ENCODE results near the gene JAZF1. TPM values are rescaled to one million over a fixed set of nuclear protein-coding genes. Genes with fewer than 3 reads are reported as not detected.
"Not testable (repeated sequence)": the region's sequence is repeated elsewhere in the genome, so short reads cannot be mapped to it uniquely, and the experiment has no call there.

Gene JAZF1
- total and polyA plus RNA-seq, 5 donors from 2014 or later = 6.4 to 30.7 (median 7.6) TPM

DNA sequence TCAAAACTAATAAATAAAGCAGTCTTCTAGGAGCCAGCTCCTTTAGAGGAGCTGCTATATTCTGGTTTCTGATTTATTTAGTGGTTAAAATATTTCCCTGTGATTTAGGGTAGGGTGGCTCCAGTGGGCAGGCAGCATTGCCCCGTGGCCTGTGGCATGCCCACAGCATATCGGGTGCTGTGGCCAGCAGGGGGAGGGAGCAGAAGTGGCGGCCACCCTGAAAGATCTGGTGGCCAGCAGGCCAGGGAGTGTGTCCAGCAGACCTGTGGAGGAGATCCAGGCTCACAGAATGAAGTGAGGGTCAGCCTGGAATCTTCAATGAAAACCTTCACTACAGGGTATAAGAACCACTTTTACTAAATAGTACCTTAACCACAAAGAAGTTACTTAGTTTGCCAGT is 251.5 kb downstream of the JAZF1 start:
- H3K4me1 ChIP-seq (ENCODE audit: control insufficient read depth, insufficient read depth, low read length, poor library complexity, severe bottlenecking) = no peaks in the 10 kb centered on the region
- H3K27me3 ChIP-seq (ENCODE audit: control insufficient read depth, insufficient read depth, low read length) = no peaks in the 10 kb centered on the region
- H3K27ac Mint-ChIP-seq = peak overlapping the region in 1 of 3 donors; percentile 60
- no peak overlapping the region for H3K4me3 ChIP-seq (ENCODE audit: low read depth, low read length)
- H3K36me3 ChIP-seq (ENCODE audit: control insufficient read depth, insufficient read depth, low read length) = no peaks in the 10 kb centered on the region
- peaks cover 0 to 7% (median 3%) of the 10 kb centered on the region in 4 donors for H3K4me1 Mint-ChIP-seq
- DNase-seq (no peak), ATAC-seq (ENCODE audit: low read depth in 2 of 2) (no peak)
- H3K4me3 Mint-ChIP-seq = no peak overlapping the region
- peaks cover 5% of the 10 kb centered on the region for H3K36me3 Mint-ChIP-seq
- no peak overlapping the region for H3K27ac ChIP-seq (ENCODE audit: insufficient read depth, low read length, poor library complexity, severe bottlenecking)
- H3K9me3 Mint-ChIP-seq = peaks cover 0 to 1% (median 0%) of the 10 kb centered on the region in 7 donors
- no peaks in the 10 kb centered on the region for H3K9me3 ChIP-seq (ENCODE audit: control insufficient read depth in 2 of 2, low read length in 2 of 2)
- no peaks in the 10 kb centered on the region for H3K27me3 Mint-ChIP-seq

GRCh38 chr7:27928001-27928400 is 252.6 kb downstream of the JAZF1 start:
- H3K4me3 ChIP-seq (ENCODE audit: low read depth, low read length) = no peak overlapping the region
- H3K9me3 ChIP-seq (ENCODE audit: control insufficient read depth in 2 of 2, low read length in 2 of 2) = no peaks in the 10 kb centered on the region
- Mint-ChIP-seq H3K27ac (no peak overlapping the region), H3K4me1 (peaks cover 0 to 9% (median under 1%) of the 10 kb centered on the region in 4 donors), H3K9me3 (peaks cover 0 to 1% (median 0%) of the 10 kb centered on the region in 7 donors), H3K36me3 (peaks cover 5% of the 10 kb centered on the region), H3K4me3 (no peak overlapping the region), H3K27me3 (no peaks in the 10 kb centered on the region)
- H3K4me1 ChIP-seq (ENCODE audit: control insufficient read depth, insufficient read depth, low read length, poor library complexity, severe bottlenecking) = no peaks in the 10 kb centered on the region
- H3K27ac ChIP-seq (ENCODE audit: insufficient read depth, low read length, poor library complexity, severe bottlenecking) = no peak overlapping the region
- H3K36me3 ChIP-seq (ENCODE audit: control insufficient read depth, insufficient read depth, low read length) = no peaks in the 10 kb centered on the region
- no peak for DNase-seq
- no peak for ATAC-seq (ENCODE audit: low read depth in 2 of 2)
- H3K27me3 ChIP-seq (ENCODE audit: control insufficient read depth, insufficient read depth, low read length) = no peaks in the 10 kb centered on the region

DNA sequence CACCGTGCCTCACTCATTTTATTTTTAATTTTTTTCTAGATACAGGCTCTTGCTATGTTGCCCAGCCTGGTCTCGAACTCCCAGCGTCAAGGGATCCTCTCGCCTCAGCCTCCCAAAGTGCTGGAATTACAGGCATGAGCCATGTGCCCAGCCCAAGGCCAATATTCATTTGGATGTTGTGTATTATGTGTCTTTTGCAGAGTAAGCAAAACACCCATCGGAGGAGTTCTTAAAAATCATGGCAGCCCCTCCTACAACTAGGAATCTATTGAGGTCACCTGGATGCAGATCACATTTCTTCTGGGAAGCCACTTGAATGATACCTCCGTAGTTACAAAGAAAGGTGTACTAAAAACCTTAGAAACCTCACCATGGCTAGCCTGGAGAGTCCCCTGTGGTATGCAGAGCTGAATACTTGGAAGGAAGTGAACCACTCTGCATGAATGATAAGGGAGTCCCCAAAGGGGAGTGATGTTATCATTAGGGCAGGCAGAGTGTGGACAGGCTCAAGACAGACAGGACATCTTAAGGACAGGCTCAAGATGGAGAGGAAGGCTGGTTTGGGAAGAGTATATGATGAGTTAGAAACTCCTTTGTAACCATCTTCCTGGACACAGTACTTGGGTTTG is 254.9 kb downstream of the JAZF1 start:
- Histone ChIP-seq H3K4me3 (ENCODE audit: low read depth, low read length) (no peak overlapping the region), H3K4me1 (ENCODE audit: control insufficient read depth, insufficient read depth, low read length, poor library complexity, severe bottlenecking) (peaks cover 3% of the 10 kb centered on the region), H3K9me3 (ENCODE audit: control insufficient read depth in 2 of 2, low read length in 2 of 2) (no peaks in the 10 kb centered on the region), H3K27me3 (ENCODE audit: control insufficient read depth, insufficient read depth, low read length) (no peaks in the 10 kb centered on the region), H3K36me3 (ENCODE audit: control insufficient read depth, insufficient read depth, low read length) (no peaks in the 10 kb centered on the region), H3K27ac (ENCODE audit: insufficient read depth, low read length, poor library complexity, severe bottlenecking) (no peak overlapping the region)
- ATAC-seq (ENCODE audit: low read depth in 2 of 2) (no peak), DNase-seq (peak in 1 of 3 donors; percentile 7)
- H3K9me3 Mint-ChIP-seq = peaks cover 0 to 1% (median 0%) of the 10 kb centered on the region in 7 donors
- peaks cover 5% of the 10 kb centered on the region for H3K36me3 Mint-ChIP-seq
- H3K4me1 Mint-ChIP-seq = peaks cover 0 to 13% (median 5%) of the 10 kb centered on the region in 4 donors
- H3K27ac Mint-ChIP-seq = no peak overlapping the region
- H3K27me3 Mint-ChIP-seq = no peaks in the 10 kb centered on the region
- no peak overlapping the region for H3K4me3 Mint-ChIP-seq

GRCh38 chr7:27923642-27923980 is 257.0 kb downstream of the JAZF1 start:
- Mint-ChIP-seq H3K4me3 (no peak overlapping the region), H3K36me3 (peaks cover 5% of the 10 kb centered on the region), H3K27ac (no peak overlapping the region), H3K9me3 (peaks cover 0 to 1% (median 0%) of the 10 kb centered on the region in 7 donors), H3K4me1 (peaks cover 0 to 17% (median 8%) of the 10 kb centered on the region in 4 donors), H3K27me3 (no peaks in the 10 kb centered on the region)
- H3K36me3 ChIP-seq (ENCODE audit: control insufficient read depth, insufficient read depth, low read length) = no peaks in the 10 kb centered on the region
- H3K27me3 ChIP-seq (ENCODE audit: control insufficient read depth, insufficient read depth, low read length) = no peaks in the 10 kb centered on the region
- no peak for DNase-seq
- peaks cover 3% of the 10 kb centered on the region for H3K4me1 ChIP-seq (ENCODE audit: control insufficient read depth, insufficient read depth, low read length, poor library complexity, severe bottlenecking)
- no peaks in the 10 kb centered on the region for H3K9me3 ChIP-seq (ENCODE audit: control insufficient read depth in 2 of 2, low read length in 2 of 2)
- no peak overlapping the region for H3K4me3 ChIP-seq (ENCODE audit: low read depth, low read length)
- no peak overlapping the region for H3K27ac ChIP-seq (ENCODE audit: insufficient read depth, low read length, poor library complexity, severe bottlenecking)
- no peak for ATAC-seq (ENCODE audit: low read depth in 2 of 2)

DNA sequence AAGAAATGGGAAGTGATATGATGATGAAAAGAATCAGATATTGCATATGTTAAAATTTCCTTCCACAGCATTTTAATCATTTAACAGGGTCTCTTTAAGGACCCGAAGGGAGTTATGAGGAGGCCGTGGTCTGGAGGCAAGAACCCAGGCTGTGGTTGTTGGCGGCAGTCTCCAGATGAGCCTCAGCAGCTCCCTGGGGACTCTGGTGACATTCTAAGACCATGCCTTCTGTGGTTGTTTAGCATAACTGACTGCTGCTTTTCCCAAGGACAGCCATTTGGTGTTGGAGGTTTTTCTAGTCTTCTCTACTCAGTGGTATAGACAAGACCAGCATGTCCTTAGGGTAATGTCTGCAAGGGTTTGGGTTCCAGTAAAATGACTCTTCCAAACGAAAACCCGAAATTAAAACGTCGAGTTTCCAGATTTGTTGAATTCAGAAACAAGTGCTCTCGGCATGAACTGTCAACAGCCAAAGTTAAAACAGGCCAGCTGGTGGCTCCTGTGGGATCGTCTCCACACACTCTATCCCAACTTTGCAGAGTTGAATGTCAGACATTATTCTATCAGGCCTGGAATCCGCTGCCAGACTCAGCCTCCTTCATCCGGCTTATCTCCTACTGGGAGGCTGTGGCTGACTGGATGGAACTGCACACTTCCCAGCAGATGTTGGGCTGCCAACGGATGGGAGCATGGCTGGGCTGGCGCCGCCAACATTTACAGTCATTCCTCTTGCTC is 257.5 kb downstream of the JAZF1 start:
- Histone ChIP-seq H3K27me3 (ENCODE audit: control insufficient read depth, insufficient read depth, low read length) (no peaks in the 10 kb centered on the region), H3K27ac (ENCODE audit: insufficient read depth, low read length, poor library complexity, severe bottlenecking) (no peak overlapping the region), H3K4me3 (ENCODE audit: low read depth, low read length) (no peak overlapping the region), H3K4me1 (ENCODE audit: control insufficient read depth, insufficient read depth, low read length, poor library complexity, severe bottlenecking) (peaks cover 3% of the 10 kb centered on the region), H3K9me3 (ENCODE audit: control insufficient read depth in 2 of 2, low read length in 2 of 2) (no peaks in the 10 kb centered on the region), H3K36me3 (ENCODE audit: control insufficient read depth, insufficient read depth, low read length) (no peaks in the 10 kb centered on the region)
- H3K27me3 Mint-ChIP-seq = no peaks in the 10 kb centered on the region
- ATAC-seq (ENCODE audit: low read depth in 2 of 2) (no peak), DNase-seq (no peak)
- peaks cover 5% of the 10 kb centered on the region for H3K36me3 Mint-ChIP-seq
- peaks cover 0 to 1% (median 0%) of the 10 kb centered on the region in 7 donors for H3K9me3 Mint-ChIP-seq
- H3K4me3 Mint-ChIP-seq = no peak overlapping the region
- no peak overlapping the region for H3K27ac Mint-ChIP-seq
- H3K4me1 Mint-ChIP-seq = peaks cover 0 to 16% (median 10%) of the 10 kb centered on the region in 4 donors

- not testable (repeated sequence) for DNase-seq; H3K27me3 ChIP-seq (ENCODE audit: control insufficient read depth, insufficient read depth, low read length); H3K9me3 Mint-ChIP-seq; H3K9me3 ChIP-seq (ENCODE audit: control insufficient read depth in 2 of 2, low read length in 2 of 2); ATAC-seq (ENCODE audit: low read depth in 2 of 2); H3K27me3 Mint-ChIP-seq; H3K4me3 ChIP-seq (ENCODE audit: low read depth, low read length); H3K27ac Mint-ChIP-seq; H3K36me3 ChIP-seq (ENCODE audit: control insufficient read depth, insufficient read depth, low read length); H3K36me3 Mint-ChIP-seq; H3K27ac ChIP-seq (ENCODE audit: insufficient read depth, low read length, poor library complexity, severe bottlenecking); H3K4me1 ChIP-seq (ENCODE audit: control insufficient read depth, insufficient read depth, low read length, poor library complexity, severe bottlenecking); H3K4me3 Mint-ChIP-seq
- H3K4me1 Mint-ChIP-seq = peaks cover 0 to 20% (median 12%) of the 10 kb centered on the region in 4 donors
These were observed 258.2 kb downstream of the JAZF1 start for GRCh38 chr7:27922389-27922788.

DNA sequence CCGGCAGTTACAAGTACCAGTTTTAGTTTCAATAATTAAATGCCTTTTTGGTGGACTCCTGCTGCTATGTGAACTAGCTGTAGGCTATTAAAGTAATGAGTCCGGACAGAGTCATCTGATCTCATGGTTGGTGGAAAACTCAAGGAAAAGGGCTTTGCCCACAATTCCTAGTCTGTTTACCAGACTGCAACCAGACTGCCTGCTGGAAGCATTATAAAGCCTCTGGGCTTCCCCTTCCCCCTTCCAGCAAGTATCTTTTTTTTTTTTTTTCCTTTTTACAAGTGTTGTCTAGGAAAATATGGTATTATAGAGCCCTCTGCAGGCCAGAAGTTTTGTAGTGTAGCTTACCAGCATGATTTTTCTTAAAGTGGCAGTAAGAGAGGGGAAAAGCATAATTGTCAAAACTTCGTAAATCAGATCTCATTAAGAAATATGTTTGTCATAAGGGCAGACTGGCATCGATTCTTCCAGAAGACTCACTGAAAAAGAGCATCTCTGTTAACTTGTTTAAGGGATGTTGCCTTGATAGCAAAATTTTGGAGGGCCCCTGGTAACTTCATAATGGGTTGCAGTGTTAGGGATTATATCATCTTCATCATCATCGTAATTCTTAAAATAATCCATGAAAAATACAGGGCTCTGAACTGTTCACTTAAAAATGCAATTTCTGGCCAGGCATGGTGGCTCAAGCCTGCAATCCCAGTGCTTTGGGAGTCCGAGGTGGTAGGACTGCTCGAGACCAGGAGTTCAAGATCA is 259.3 kb downstream of the JAZF1 start:
- Histone ChIP-seq H3K9me3 (ENCODE audit: control insufficient read depth in 2 of 2, low read length in 2 of 2) (no peaks in the 10 kb centered on the region), H3K27me3 (ENCODE audit: control insufficient read depth, insufficient read depth, low read length) (no peaks in the 10 kb centered on the region), H3K4me1 (ENCODE audit: control insufficient read depth, insufficient read depth, low read length, poor library complexity, severe bottlenecking) (peaks cover 3% of the 10 kb centered on the region), H3K36me3 (ENCODE audit: control insufficient read depth, insufficient read depth, low read length) (no peaks in the 10 kb centered on the region), H3K4me3 (ENCODE audit: low read depth, low read length) (no peak overlapping the region), H3K27ac (ENCODE audit: insufficient read depth, low read length, poor library complexity, severe bottlenecking) (no peak overlapping the region)
- Mint-ChIP-seq H3K27ac (no peak overlapping the region), H3K36me3 (peaks cover 3% of the 10 kb centered on the region), H3K27me3 (no peaks in the 10 kb centered on the region), H3K4me1 (peaks cover 0 to 20% (median 10%) of the 10 kb centered on the region in 4 donors), H3K9me3 (peaks cover 0 to 1% (median 0%) of the 10 kb centered on the region in 7 donors), H3K4me3 (no peak overlapping the region)
- peak in 2 of 3 donors; percentile 40 to 74 for DNase-seq
- no peak for ATAC-seq (ENCODE audit: low read depth in 2 of 2)

Data from CD4-positive, CD25-positive, alpha-beta regulatory T cell (primary cell).